GM18511 (cell line): ENCODE measurements around the gene PCNX4.
"Not testable (repeated sequence)": the region's sequence is repeated elsewhere in the genome, so short reads cannot be mapped to it uniquely, and the experiment has no call there.

Source experiments
- ATAC-seq: cut with Tn5 transposase; IDR thresholded peaks from one replicate; pipeline ENCODE4 v1.9.1; 2021; ENCODE audit warnings: mild to moderate bottlenecking, moderate library complexity; ENCODE audit not compliant: unreplicated experiment

Gene PCNX4

DNA sequence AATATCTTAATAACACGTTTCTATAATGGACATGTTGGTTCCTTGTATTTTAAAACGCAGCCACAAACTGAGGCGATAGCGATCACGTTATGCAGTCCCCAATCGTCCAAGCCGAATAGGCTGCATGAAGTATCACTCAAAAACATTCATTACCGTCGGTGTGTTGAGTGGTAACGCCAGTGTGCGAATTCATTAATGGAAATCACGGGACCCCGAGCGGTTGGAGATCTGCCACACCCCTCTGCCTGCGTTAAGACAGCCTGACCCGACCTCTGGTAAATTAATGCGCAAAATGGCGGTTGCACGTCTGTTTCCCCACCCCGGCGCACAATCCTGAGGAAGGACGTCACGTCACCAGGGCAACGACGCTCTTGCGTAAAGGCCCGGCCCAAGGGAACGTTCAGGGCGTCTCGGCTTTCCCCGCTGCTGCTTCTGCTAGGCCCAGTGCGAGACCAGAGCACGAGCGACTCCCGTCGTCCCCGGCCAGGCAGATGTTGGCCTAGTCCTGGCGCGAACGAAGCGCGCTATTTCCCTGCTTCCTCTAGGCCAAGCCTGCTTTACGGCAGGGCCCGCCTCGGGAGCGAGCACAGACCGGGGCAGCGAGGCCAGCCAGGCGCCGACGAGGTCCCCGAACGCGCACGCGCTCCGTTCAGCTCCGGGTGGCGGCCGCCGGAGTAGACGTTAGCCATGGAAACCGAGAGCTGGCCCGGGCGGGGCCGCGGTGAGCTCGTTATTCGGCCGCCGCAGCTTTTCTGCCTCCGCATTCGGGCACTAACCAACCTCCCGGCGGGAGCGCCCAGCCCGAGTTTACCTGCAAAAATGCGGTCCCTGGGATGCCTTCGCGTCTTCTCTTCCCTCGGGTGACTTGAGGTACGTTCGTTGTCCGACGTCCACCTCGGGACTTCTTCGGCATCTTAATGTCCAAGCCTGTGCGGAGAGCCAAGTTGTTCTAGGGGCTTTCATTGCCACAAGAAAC, at the start of gene PCNX4:
Gene PCNX4 (plus strand): TSS at position 374 of the 976 bp plus-strand sequence. CDS start 15,716 bp downstream, outside the sequence.
- peak; percentile 93 for ATAC-seq

DNA sequence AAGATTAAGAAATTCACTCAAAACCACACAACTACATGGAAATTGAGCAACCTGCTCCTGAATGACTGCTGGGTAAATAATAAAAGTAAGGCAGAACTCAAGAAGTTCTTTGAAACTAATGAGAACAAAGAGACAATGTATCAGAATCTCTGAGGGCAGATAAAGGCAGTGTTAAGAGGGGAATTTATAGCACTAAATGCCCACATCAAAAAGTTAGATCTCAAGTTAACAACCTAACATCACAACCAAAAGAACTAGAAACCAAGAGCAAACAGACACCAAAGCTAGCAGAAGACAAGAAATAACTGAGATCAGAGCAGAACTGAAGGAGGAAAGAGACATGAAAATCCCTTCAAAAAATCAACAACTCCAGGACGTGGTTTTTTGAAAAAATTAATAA, 43.7 kb upstream of the PCNX4 start:
- not testable (repeated sequence) for ATAC-seq

DNA sequence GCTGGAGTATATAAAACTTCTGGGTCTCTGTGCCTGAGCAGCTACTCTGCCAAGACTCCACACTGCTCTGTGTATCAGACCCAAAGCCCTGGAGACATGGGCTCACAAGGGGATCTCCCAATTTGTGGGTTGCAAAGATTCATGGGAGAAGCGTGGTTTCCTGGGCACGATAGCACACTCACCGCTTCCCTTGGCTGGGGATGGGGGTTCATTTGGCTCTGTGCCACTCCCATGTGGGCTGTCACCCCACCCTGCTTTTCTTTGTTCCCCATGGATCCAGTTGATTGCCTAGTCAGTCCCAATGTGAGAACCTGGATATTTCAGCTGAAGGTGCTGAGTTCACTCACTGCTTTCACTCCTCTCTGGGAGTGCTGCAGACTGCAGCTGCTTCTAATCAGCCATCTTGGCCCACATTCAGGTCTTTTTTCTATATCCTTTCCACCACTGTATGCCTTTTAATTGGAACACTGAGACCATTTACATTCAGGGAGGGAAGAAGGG, 40.0 kb upstream of the PCNX4 start:
- ATAC-seq = no peak

DNA sequence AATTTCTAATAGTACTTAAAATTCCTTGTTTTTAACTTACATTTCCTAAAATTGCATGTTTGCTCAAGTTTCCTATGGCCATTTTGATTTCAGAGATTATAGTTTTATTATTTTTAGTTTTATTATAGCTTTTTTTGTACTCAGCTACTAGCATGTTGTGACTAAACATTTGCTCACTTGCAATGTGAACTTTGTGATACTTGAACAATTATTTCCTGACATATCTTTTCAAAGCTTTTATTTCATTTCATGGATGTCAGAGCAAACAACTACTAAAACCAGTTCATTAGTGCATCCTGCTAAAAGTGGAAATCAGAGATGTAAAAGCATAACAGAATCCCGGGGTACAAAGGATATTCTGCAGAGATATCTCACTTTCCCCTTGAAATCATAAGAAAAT, 33.6 kb upstream of the PCNX4 start:
- no peak for ATAC-seq

DNA sequence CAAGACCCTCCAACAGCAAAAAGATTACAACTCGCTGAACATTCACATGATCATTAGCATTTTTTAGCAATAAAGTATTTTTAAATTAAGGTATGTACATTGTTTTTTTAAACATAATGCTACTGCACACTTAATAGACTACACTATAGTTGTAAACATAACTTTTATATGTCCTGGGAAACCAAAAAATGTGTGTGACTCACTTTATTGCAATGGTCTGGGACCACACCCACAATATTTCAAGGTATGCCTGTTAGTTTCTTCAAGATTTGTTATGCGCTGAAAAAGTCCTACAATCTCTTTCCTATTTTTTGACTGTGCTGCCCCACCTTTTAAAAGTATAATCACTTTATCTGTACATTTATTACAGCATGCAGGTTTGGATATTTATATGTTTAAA, 30.4 kb upstream of the PCNX4 start:
- ATAC-seq = no peak

DNA sequence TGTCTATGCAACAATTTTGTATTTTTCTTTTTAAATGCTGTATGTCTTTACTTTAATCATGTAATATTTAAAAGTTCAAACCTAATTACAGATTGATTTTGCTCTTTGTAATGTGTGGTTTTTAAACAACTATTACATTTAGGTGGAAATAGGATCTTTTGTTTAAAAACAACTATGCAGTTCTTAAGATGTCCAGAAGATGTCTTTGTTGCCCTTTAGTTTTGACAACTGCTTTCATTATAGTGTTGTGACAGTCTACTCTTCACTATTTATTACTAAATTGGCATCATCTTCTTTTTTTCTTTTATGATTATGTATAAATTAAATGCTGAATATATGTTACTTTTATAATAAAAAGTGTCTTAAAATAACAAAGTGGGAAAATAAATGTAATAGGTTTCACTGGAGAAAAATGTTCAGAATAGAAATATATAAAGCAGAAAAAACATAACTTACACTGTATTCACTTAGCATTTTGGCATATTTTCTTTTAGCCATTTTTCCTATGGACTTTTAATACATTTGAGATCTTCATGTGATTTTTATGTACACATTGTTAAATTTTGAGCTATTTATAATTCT, 27.1 kb upstream of the PCNX4 start:
- peak; percentile 83 for ATAC-seq

DNA sequence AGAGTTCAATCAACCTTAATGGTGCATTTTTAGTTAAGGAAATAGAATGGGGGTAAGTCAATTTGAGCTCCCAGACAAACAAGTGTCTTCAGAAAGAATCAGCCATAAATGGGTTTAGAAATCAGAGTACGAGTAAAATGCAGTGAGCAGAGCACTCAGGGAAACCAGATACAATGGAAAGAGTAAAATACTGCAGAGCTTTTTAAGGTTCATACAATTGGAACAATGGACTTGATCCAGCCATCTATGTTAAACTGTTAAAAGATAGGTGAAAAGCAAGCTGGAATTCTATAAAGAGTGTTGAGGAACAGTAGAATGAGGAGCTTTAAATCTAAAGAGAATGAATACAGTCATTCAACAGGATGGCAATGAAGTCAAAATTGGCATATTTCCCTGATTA, 23.8 kb upstream of the PCNX4 start:
- ATAC-seq = no peak

DNA sequence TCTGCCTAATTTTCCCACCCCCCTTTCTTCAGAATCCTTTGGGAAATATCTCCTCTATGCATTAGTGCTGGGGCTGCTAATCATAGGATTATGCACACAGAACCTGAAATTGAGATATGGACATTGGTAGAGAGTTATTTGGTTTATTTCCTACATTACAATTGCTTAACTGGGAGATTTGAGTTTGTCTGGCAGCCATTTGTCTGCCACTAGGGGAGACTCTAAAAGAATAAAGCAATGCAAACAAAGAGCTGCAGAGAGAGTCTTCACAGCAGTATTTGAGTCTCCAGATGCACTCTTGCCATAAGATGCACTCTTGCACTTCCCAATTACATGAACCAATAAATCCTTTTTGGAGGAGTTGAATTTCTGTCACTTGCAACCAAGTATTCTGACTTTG, 12.0 kb upstream of the PCNX4 start:
- ATAC-seq = no peak

DNA sequence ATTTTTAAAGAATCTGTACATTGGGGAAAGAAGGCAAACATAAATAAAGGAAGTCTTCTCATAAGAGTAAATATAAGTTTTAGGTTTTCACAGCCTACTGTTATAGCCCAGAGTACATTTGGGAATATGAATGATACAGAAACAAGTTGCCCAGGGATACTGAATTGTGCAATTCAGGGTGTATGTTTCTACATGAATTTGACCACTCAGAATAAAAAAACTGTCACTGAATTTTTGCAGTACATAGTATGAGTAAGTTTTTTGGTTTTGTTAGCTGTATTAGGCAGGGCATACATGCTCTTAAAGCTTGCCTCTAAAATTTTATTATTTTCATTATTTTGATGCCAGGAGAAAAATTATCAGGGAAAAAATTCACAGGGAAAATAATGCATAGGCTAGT, 6.6 kb upstream of the PCNX4 start:
- ATAC-seq = no peak

DNA sequence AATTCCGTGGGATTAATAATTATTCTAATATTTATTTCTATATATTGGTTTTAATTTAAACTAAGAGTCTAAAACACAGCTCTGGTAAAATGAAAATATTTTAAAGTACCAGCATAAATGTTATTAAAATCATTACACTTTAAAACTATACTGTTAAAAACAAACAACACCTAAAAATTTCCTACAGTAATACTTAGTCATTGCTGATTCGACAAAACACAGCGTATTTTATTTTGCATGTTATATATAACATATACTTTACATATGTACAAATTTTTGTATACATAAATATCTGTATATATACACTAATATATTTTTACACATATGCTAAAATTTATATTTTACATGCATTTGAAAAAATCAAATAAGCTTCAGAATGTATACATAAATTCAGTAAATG, 6.0 kb upstream of the PCNX4 start:
- no peak for ATAC-seq

DNA sequence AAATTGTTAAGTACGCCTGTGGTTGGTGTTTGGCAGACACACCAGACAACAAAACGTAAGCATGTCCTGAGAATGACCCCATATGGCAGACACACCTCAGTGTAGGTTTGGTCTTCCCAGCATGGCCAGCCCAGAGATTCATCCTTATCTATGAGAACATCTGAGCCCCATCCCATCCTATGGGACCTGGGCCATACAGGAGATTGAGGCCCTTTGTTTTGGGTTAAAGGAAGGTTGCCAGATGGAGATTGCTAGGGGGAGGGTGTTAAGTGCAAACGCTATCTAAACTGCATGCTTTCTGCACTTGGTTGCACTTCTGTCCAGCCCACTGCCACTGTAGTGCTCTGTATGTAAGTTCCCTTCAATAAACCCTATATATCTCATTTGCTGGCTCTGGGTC, 4.1 kb upstream of the PCNX4 start:
- no peak for ATAC-seq

DNA sequence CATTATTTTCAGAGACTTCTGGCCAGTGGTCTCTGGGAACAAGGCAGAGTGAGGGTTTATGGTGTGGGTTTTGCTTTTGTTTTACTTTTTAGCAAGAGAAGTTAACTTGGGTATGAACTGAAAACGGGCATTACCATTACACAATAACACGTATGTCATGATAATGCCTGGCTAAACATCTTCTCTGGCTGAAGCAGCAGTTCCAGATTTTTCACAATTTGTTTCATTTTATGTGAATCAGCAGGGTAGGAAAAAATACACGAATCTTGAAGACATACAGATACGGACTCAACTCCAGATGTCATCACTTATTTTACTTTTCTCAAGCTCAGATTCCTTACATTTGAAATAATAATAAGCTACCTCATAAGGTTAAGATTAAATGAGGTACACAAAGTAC, 2.5 kb upstream of the PCNX4 start:
- ATAC-seq = no peak

DNA sequence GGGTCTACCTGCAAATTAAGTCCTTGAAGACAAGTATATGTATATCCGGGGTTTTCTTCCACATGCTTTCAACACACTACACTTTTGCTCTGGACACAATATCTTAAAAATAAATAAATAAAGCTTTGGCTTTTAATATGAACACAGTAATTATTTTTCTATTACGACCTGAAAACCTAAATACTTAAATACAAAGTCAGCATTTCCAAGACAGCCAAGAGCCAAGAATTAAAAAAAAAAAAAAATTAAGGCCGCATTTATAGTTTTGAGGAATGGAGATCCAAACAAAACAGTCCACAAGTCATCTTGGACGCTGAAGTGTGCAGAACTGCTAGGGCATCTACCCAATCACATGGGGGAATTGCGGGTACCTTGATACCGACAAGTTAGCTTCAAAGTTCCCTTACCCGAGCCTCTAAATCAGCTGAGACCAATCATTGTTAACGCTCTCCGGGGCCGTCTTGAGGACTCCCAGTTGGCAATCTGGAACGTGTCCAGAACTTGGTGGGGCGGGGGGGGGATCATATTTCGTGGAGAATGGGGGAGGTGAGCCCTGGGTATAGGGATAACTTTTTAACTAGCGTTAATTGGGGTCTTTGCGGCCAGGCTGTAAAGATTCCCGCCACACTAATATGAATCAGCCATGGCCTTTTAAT, 731 bp upstream of the PCNX4 start:
- no peak for ATAC-seq

DNA sequence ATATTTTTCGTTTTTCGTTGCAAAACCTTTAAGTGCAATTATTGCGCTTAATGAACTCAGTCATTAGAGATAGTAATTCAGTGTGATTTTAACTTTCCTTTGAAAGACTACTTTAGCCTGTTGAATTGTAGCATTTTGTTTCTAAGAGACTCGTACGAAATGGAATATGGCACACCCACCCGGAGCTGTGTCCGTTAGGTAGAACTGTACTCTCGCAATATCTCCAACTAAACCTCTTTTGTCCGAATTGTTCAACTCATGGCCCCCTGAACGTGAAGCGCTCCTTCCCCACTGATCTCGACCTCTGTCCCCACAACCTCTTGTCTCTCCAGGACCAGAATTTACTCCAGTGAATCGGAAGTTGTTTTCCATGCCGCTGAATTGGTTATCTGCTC, 800 bp downstream of the PCNX4 start:
- no peak for ATAC-seq

DNA sequence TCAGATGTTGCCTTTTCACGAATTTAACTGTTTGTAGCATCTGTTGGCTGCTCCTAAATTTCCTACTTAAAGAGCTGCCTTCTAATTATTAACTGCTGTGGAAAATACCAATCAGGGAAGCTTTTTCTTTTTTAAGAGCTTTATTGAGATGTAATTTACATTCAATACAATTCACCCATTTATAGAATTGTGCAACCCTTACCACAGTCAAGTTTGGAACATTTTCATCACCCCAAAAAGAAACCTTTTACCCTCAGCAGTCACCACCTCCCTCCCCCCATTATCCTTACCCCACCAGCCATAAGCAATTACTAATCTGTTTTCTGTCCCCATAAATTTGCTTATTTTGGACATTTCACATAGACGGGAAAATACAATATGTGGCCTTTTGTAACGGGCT, 1.4 kb downstream of the PCNX4 start:
- no peak for ATAC-seq

DNA sequence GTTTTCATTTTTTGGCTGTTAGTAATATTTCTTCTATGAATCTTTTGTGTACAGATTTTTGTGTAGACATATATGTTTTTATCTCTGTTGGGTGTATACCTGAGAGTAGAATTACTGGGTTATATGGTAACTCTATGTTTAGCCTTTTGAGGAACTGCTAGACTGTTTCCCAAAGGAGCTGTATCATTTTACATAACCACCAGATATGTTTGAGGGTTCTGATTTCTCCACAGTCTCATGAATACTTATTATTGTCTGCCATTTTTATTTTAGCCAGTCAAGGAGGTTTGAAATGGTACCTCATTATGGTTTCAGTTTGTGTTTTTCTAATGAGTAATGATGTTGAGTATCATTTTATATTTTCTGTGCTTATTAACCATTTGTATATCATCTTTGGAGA, 1.9 kb downstream of the PCNX4 start:
- no peak for ATAC-seq

DNA sequence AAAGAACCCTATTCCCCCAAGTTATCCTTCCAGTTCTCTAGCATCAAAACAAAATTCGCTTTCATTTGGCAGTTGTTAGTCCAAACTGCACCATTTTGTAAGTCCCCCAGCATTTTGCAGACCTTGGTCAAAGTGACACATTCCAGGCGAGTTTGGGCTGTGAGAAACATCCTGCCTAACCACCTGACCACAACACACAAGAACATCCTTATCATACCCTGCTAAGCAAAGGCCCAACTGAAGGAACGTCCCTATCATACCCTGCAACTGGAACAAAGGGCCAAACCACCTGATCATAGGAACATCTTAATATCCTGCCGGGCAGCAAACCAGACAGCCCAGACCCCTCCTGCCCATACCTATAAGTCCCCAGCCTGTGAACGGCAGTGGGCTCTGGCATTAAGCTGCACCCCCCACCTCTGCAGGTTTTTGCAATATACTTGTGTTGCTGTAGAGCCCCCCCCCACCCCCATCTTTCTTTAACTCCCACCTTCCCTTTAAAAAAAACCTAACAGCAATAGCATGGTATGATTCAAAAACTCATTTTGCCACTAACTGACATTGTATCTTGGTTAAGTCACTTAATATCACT, 2.7 kb downstream of the PCNX4 start:
- ATAC-seq = no peak

DNA sequence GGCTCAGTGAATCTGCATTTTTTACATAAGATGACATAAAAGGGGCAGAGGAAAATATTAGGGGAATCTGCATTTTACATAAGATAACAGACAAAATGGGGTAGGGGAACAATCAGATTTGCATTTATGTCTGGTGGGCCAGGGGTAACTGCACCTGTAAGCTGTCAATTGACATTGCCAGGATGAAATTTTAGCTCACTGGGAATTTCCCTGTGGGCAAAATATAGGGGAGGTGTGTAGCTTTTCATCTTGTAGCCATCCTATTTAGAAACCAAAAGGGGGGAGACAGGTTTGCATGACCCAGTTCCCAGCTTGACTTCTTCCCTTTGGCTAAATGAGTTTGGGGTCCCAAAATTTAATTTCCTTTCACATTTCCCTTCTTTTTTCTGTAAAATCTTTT, 3.5 kb downstream of the PCNX4 start:
- no peak for ATAC-seq

DNA sequence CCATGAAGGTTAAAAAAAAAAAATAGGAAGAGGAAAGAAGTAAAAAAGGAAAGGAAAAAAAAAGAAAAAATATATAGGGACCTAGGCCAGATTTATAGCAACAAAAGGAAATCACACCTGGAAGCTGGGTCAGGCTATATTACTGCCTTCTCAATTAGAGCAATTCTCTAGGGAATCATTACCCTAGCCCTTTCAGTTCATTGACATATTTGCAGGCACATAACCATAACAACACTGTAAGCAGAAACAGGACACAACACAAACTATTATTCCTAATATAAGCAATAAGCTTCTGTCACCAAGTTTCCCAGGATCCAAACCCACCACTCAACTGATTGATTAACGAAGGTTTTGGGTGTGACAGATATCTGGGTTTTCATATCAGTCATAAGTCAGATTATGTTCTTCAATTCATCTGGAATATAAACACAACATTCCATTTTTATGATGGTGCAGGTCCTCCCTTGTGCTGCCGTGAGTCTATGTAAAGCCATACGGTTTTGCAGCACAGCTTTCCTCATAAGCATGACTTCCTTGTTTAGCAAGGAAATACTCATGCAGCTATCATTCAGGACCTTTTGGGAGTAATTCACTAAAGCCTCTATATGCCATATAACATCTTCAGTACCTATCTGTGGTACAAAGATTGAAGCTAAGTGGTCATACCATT, 4.2 kb downstream of the PCNX4 start:
- ATAC-seq = no peak

DNA sequence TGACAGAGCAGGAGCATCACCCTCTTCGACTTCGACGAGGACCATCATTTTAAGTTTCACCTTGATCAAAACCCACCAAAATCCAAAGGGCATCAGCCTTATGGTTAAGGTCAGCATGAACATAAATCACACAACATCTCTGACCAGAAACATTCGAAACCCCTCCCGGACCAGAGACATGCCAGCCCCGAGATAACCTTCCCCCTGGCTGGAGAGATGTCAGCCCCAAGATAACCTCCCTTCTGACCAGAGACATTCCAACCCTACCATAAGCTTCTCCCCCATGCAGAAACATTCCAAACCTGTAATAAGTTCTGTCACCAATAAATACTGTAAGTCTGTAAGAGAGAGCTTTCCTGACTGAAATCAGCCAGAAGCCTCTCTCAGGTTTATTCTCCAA, 6.3 kb downstream of the PCNX4 start:
- ATAC-seq = no peak

DNA sequence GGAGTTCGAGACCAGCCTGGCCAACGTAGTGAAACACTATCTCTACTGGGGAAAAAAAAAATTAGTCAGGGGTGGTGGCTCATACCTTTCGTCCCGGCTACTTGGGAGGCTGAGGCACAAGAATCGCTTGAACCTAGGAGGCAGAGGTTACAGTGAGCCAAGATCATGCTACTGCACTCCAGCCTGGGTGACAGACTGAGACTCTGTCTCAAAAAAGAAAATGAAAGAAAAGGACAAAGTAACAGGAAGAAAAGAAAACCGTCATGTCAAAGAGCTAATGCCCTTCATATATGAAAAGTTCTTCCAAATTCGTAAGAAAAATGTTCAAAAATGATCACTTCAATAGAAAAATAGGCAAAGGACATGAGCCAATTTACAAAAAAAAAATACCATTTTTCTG, 8.1 kb downstream of the PCNX4 start:
- not testable (repeated sequence) for ATAC-seq
